ENCODE data around the gene PAM.
"Not testable (repeated sequence)": the region's sequence is repeated elsewhere in the genome, so short reads cannot be mapped to it uniquely, and the experiment has no call there.

Gene PAM

DNA sequence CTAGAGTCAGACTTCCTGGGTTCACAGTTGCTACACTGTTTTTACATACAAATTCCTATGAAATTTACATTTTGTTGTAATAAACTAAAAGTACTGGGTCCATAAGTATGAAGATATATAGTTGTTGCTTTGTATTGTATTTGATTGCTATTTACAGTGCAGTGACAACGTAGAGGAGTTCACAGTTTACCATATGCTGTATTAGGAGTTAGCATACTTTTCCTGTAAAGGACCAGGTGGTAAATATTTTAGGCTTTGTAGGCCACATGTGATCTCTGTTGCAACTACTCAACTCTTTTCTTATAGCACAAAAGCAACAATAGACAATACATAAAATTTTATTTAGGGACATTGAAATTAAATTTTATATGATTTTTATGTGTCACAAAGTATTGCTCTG lies 18.0 kb downstream of the PAM start:
- H3F3A ChIP-seq (ENCODE audit: insufficient read depth) = no peaks in the 10 kb centered on the region
- no peaks in the 10 kb centered on the region for H3K36me3 ChIP-seq (ENCODE audit: low read length)
- no peak overlapping the region for H3K4me3 ChIP-seq (ENCODE audit: insufficient read depth, low read length, poor library complexity, severe bottlenecking)
- no peaks in the 10 kb centered on the region for H3K9me2 ChIP-seq (replicated peaks; ENCODE audit: insufficient read depth, low read length)
- H4K20me1 ChIP-seq (ENCODE audit: low read depth, low read length) = no peaks in the 10 kb centered on the region
- no peak overlapping the region for H2AFZ ChIP-seq (ENCODE audit: low read depth, low read length, severe bottlenecking)
- H3K4me2 ChIP-seq (ENCODE audit: low read depth, low read length, poor library complexity, severe bottlenecking) = no peak overlapping the region
- no peak overlapping the region for H3K9ac ChIP-seq (ENCODE audit: low read length)
- no peaks in the 10 kb centered on the region for H3K79me2 ChIP-seq (ENCODE audit: insufficient read depth, low read length)
- TF ChIP-seq EZH2phosphoT487 (conservative IDR thresholded peaks at IDR 0.05; ENCODE audit: low read length) = no peak
- TF ChIP-seq, protein P1, sequence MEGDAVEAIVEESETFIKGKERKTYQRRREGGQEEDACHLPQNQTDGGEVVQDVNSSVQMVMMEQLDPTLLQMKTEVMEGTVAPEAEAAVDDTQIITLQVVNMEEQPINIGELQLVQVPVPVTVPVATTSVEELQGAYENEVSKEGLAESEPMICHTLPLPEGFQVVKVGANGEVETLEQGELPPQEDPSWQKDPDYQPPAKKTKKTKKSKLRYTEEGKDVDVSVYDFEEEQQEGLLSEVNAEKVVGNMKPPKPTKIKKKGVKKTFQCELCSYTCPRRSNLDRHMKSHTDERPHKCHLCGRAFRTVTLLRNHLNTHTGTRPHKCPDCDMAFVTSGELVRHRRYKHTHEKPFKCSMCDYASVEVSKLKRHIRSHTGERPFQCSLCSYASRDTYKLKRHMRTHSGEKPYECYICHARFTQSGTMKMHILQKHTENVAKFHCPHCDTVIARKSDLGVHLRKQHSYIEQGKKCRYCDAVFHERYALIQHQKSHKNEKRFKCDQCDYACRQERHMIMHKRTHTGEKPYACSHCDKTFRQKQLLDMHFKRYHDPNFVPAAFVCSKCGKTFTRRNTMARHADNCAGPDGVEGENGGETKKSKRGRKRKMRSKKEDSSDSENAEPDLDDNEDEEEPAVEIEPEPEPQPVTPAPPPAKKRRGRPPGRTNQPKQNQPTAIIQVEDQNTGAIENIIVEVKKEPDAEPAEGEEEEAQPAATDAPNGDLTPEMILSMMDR (IDR thresholded peaks at IDR 0.05; ENCODE audit: insufficient read depth, low read length, poor library complexity, severe bottlenecking) = no peak
- H3K27me3 ChIP-seq (ENCODE audit: low read length) = no peaks in the 10 kb centered on the region
- H3K9me3 ChIP-seq (ENCODE audit: insufficient read depth, low read length) = no peaks in the 10 kb centered on the region
- H3K27ac ChIP-seq (ENCODE audit: low read depth, low read length) = no peak overlapping the region

DNA sequence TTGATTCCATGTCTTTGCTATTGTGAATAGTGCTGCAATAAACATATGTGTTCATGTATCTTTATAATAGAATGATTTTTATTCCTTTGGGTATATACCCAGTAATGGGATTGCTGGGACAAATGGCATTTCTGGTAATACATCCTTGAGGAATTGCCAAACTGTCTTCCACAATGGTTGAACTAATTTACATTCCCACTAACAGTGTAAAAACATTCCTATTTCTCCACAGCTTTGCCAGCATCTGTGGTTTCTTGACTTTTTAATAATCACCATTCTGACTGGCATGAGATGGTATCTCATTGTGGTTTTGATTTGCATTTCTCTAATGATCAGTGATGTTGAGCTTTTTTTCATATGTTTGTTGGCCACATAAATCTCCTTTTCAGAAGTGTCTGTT lies 20.7 kb downstream of the PAM start:
- H3K79me2 ChIP-seq (ENCODE audit: insufficient read depth, low read length); H3K9ac ChIP-seq (ENCODE audit: low read length); H3F3A ChIP-seq (ENCODE audit: insufficient read depth); H3K4me2 ChIP-seq (ENCODE audit: low read depth, low read length, poor library complexity, severe bottlenecking); H3K9me2 ChIP-seq (replicated peaks; ENCODE audit: insufficient read depth, low read length); H3K9me3 ChIP-seq (ENCODE audit: insufficient read depth, low read length); H3K36me3 ChIP-seq (ENCODE audit: low read length); H3K4me3 ChIP-seq (ENCODE audit: insufficient read depth, low read length, poor library complexity, severe bottlenecking); H3K27me3 ChIP-seq (ENCODE audit: low read length); H2AFZ ChIP-seq (ENCODE audit: low read depth, low read length, severe bottlenecking); H3K27ac ChIP-seq (ENCODE audit: low read depth, low read length); H4K20me1 ChIP-seq (ENCODE audit: low read depth, low read length): not testable (repeated sequence)

- no peaks in the 10 kb centered on the region for H3K36me3 ChIP-seq (ENCODE audit: low read length)
- no peaks in the 10 kb centered on the region for H3F3A ChIP-seq (ENCODE audit: insufficient read depth)
- TF ChIP-seq, protein P1 (IDR thresholded peaks at IDR 0.05; ENCODE audit: insufficient read depth, low read length, poor library complexity, severe bottlenecking) = no peak
- TF ChIP-seq EZH2phosphoT487 (conservative IDR thresholded peaks at IDR 0.05; ENCODE audit: low read length) = no peak
- H3K9ac ChIP-seq (ENCODE audit: low read length) = no peak overlapping the region
- no peaks in the 10 kb centered on the region for H3K27me3 ChIP-seq (ENCODE audit: low read length)
- no peak overlapping the region for H3K27ac ChIP-seq (ENCODE audit: low read depth, low read length)
- no peak overlapping the region for H2AFZ ChIP-seq (ENCODE audit: low read depth, low read length, severe bottlenecking)
- H4K20me1 ChIP-seq (ENCODE audit: low read depth, low read length) = no peaks in the 10 kb centered on the region
- H3K9me3 ChIP-seq (ENCODE audit: insufficient read depth, low read length) = no peaks in the 10 kb centered on the region
- H3K4me2 ChIP-seq (ENCODE audit: low read depth, low read length, poor library complexity, severe bottlenecking) = no peak overlapping the region
- no peaks in the 10 kb centered on the region for H3K79me2 ChIP-seq (ENCODE audit: insufficient read depth, low read length)
- no peak overlapping the region for H3K4me3 ChIP-seq (ENCODE audit: insufficient read depth, low read length, poor library complexity, severe bottlenecking)
- H3K9me2 ChIP-seq (replicated peaks; ENCODE audit: insufficient read depth, low read length) = no peaks in the 10 kb centered on the region
Observed at GRCh38 chr5:102777099-102777498, 22.0 kb downstream of the PAM start.

- Histone ChIP-seq H3F3A (ENCODE audit: insufficient read depth) (no peaks in the 10 kb centered on the region), H3K79me2 (ENCODE audit: insufficient read depth, low read length) (no peaks in the 10 kb centered on the region), H3K4me2 (ENCODE audit: low read depth, low read length, poor library complexity, severe bottlenecking) (no peak overlapping the region), H4K20me1 (ENCODE audit: low read depth, low read length) (no peaks in the 10 kb centered on the region), H3K9me2 (replicated peaks; ENCODE audit: insufficient read depth, low read length) (no peaks in the 10 kb centered on the region), H2AFZ (ENCODE audit: low read depth, low read length, severe bottlenecking) (no peak overlapping the region), H3K9ac (ENCODE audit: low read length) (no peak overlapping the region), H3K36me3 (ENCODE audit: low read length) (no peaks in the 10 kb centered on the region), H3K9me3 (ENCODE audit: insufficient read depth, low read length) (no peaks in the 10 kb centered on the region), H3K27ac (ENCODE audit: low read depth, low read length) (no peak overlapping the region), H3K4me3 (ENCODE audit: insufficient read depth, low read length, poor library complexity, severe bottlenecking) (no peak overlapping the region), H3K27me3 (ENCODE audit: low read length) (no peaks in the 10 kb centered on the region)
- no peak for TF ChIP-seq EZH2phosphoT487 (conservative IDR thresholded peaks at IDR 0.05; ENCODE audit: low read length)
- TF ChIP-seq, protein P1 (IDR thresholded peaks at IDR 0.05; ENCODE audit: insufficient read depth, low read length, poor library complexity, severe bottlenecking) = no peak
Observed at GRCh38 chr5:102778478-102778877, 23.4 kb downstream of the PAM start.
